Trophoblast cell (in vitro differentiated cells and primary cell): ENCODE results near the gene CEMP1.
"Not testable (repeated sequence)": the region's sequence is repeated elsewhere in the genome, so short reads cannot be mapped to it uniquely, and the experiment has no call there.

ENCODE experiments used
- DNase-seq, 2 donors: peaks; one replicate each; pipeline ENCODE4 v3.0.0-alpha.2; 2016
- H2AFZ ChIP-seq: 2 replicates; pipeline ENCODE4 v1.6.1; 2013; ENCODE audit warnings: low read length, moderate library complexity, mild to moderate bottlenecking; ENCODE audit not compliant: insufficient read depth, poor library complexity
- H2AK5ac ChIP-seq: 2 replicates; pipeline ENCODE4 v1.6.1; 2013; ENCODE audit warnings: mild to moderate bottlenecking, low read length
- H2BK120ac ChIP-seq: 2 replicates; pipeline ENCODE4 v1.6.1; 2013; ENCODE audit warnings: low read length, mild to moderate bottlenecking, moderate library complexity; ENCODE audit not compliant: insufficient read depth, poor library complexity
- H2BK12ac ChIP-seq: 2 replicates; pipeline ENCODE4 v1.6.1; 2013; ENCODE audit warnings: mild to moderate bottlenecking, low read length, moderate library complexity
- H2BK5ac ChIP-seq: 2 replicates; pipeline ENCODE4 v1.6.1; 2013; ENCODE audit warnings: low read length, low read depth, moderate library complexity, mild to moderate bottlenecking; ENCODE audit not compliant: poor library complexity
- H3K14ac ChIP-seq: 2 replicates; pipeline ENCODE4 v1.6.1; 2013; ENCODE audit warnings: mild to moderate bottlenecking, low read length
- H3K18ac ChIP-seq: 2 replicates; pipeline ENCODE4 v1.6.1; 2013; ENCODE audit warnings: mild to moderate bottlenecking, low read length
- H3K23ac ChIP-seq: 2 replicates; pipeline ENCODE4 v1.6.1; 2013; ENCODE audit warnings: low read length
- H3K27ac ChIP-seq: 2 replicates; pipeline ENCODE4 v1.5.1; 2013; ENCODE audit warnings: low read depth, mild to moderate bottlenecking, inconsistent platforms, low read length, moderate library complexity
- H3K27me3 ChIP-seq: 2 replicates; pipeline ENCODE4 v1.6.1; 2013; ENCODE audit warnings: inconsistent platforms, mild to moderate bottlenecking, low read length, moderate library complexity; ENCODE audit not compliant: insufficient read depth
- H3K36me3 ChIP-seq, 2 experiments: 1 replicate in 1 of 2; 2 replicates in 1 of 2; pipeline ENCODE4 v1.6.1; 2013; ENCODE audit warnings: low read length in 2 of 2, mild to moderate bottlenecking in 2 of 2, moderate library complexity in 1 of 2; ENCODE audit not compliant: insufficient read depth in 2 of 2, control insufficient read depth in 1 of 2
- H3K4ac ChIP-seq: 2 replicates; pipeline ENCODE4 v1.6.1; 2013; ENCODE audit warnings: low read depth, mild to moderate bottlenecking, low read length, moderate library complexity
- H3K4me1 ChIP-seq, 2 experiments: 1 replicate in 1 of 2; 2 replicates in 1 of 2; pipeline ENCODE4 v1.6.1; 2013; ENCODE audit warnings: low read length in 2 of 2, mild to moderate bottlenecking in 2 of 2, moderate library complexity in 1 of 2; ENCODE audit not compliant: insufficient read depth in 2 of 2, control insufficient read depth in 1 of 2
- H3K4me2 ChIP-seq: 2 replicates; pipeline ENCODE4 v1.6.1; 2013; ENCODE audit warnings: inconsistent platforms, mild to moderate bottlenecking, low read length, moderate library complexity
- H3K4me3 ChIP-seq: 2 replicates; pipeline ENCODE4 v1.5.1; 2013; ENCODE audit warnings: mild to moderate bottlenecking, low read depth, low read length, inconsistent platforms
- H3K79me1 ChIP-seq: one replicate; pipeline ENCODE4 v1.6.1; 2013; ENCODE audit warnings: low read length
- H3K79me2 ChIP-seq: 2 replicates; pipeline ENCODE4 v1.6.1; 2013; ENCODE audit warnings: low read length, mild to moderate bottlenecking; ENCODE audit not compliant: control insufficient read depth, insufficient read depth, poor library complexity
- H3K9ac ChIP-seq: 2 replicates; pipeline ENCODE4 v1.6.1; 2013; ENCODE audit warnings: mild to moderate bottlenecking, low read length
- H3K9me3 ChIP-seq: 2 replicates; pipeline ENCODE4 v1.6.1; 2013; ENCODE audit warnings: low read depth, mild to moderate bottlenecking, control low read depth, inconsistent platforms, low read length; ENCODE audit not compliant: insufficient read depth
- H4K12ac ChIP-seq: 2 replicates; pipeline ENCODE4 v1.6.1; 2013; ENCODE audit warnings: low read depth, mild to moderate bottlenecking, low read length, moderate library complexity
- H4K8ac ChIP-seq: 2 replicates; pipeline ENCODE4 v1.6.1; 2013; ENCODE audit warnings: low read depth, mild to moderate bottlenecking, low read length, moderate library complexity
- H4K91ac ChIP-seq: one replicate; pipeline ENCODE4 v1.6.1; 2013; ENCODE audit warnings: low read depth, mild to moderate bottlenecking, low read length, moderate library complexity
- WGBS: extraction: QIAGEN DNeasy Blood & Tissue Kit; methylation state at CpG from one replicate; pipeline ENCODE4 v1.1.7; 2013; ENCODE audit warnings: missing lambda C conversion rate; ENCODE audit not compliant: insufficient read length, insufficient coverage; ENCODE audit errors: extremely low coverage; 5-methylcytosine and 5-hydroxymethylcytosine counted together

The CEMP1 gene

GRCh38 chr16:2541409-2541808, 10.2 kb upstream of the CEMP1 start:
- H2AK5ac ChIP-seq, H4K12ac ChIP-seq, H3K27ac ChIP-seq, H2BK120ac ChIP-seq, H3K4me2 ChIP-seq, H3K4me3 ChIP-seq, H4K8ac ChIP-seq, H4K91ac ChIP-seq, H3K79me1 ChIP-seq, H3K4me1 ChIP-seq, H2BK5ac ChIP-seq, H3K9me3 ChIP-seq, H3K27me3 ChIP-seq, H3K18ac ChIP-seq, H3K23ac ChIP-seq, H2AFZ ChIP-seq, H3K9ac ChIP-seq, H2BK12ac ChIP-seq, H3K14ac ChIP-seq: not testable (repeated sequence)
- WGBS = no CpG with 5 or more reads among the region's 6 CpGs
- Histone ChIP-seq H3K79me2 (peaks cover 18% of the 10 kb centered on the region), H3K36me3 (peaks cover 6 to 14% of the 10 kb centered on the region in 2 experiments), H3K4ac (peak overlapping the region; percentile 13)
- peak; percentile 9 to 30 for DNase-seq

GRCh38 chr16:2540912-2541311, 9.7 kb upstream of the CEMP1 start:
- H3K9ac ChIP-seq, H2BK120ac ChIP-seq, H4K91ac ChIP-seq, H3K27me3 ChIP-seq, H4K8ac ChIP-seq, H3K4me2 ChIP-seq, H2AK5ac ChIP-seq, H3K14ac ChIP-seq, H2BK12ac ChIP-seq, H3K23ac ChIP-seq, H3K4me3 ChIP-seq, H2AFZ ChIP-seq, H3K9me3 ChIP-seq, H3K27ac ChIP-seq, H3K79me1 ChIP-seq, H3K4me1 ChIP-seq, H3K18ac ChIP-seq, H2BK5ac ChIP-seq, H4K12ac ChIP-seq: not testable (repeated sequence)
- WGBS = no CpG with 5 or more reads among the region's 4 CpGs
- peak overlapping the region; percentile 13 for H3K4ac ChIP-seq
- H3K79me2 ChIP-seq = peaks cover 16% of the 10 kb centered on the region
- DNase-seq = peak in 1 of 2 donors; percentile 0
- H3K36me3 ChIP-seq = peaks cover 6 to 13% of the 10 kb centered on the region in 2 experiments

GRCh38 chr16:2539845-2540458, 8.7 kb upstream of the CEMP1 start:
- H4K12ac ChIP-seq, H3K4me1 ChIP-seq, H3K36me3 ChIP-seq, H2BK120ac ChIP-seq, H4K8ac ChIP-seq, H2BK5ac ChIP-seq, H3K18ac ChIP-seq, H3K27ac ChIP-seq, H2AK5ac ChIP-seq, H3K14ac ChIP-seq, H3K9ac ChIP-seq, H2BK12ac ChIP-seq, H3K9me3 ChIP-seq, H2AFZ ChIP-seq, H3K4me3 ChIP-seq, H3K27me3 ChIP-seq, H3K23ac ChIP-seq, H4K91ac ChIP-seq, H3K4me2 ChIP-seq, H3K79me1 ChIP-seq: not testable (repeated sequence)
- peak; percentile 57 to 70 for DNase-seq
- Histone ChIP-seq H3K79me2 (peaks cover 14% of the 10 kb centered on the region), H3K4ac (peak overlapping the region; percentile 84)
- WGBS = no CpG with 5 or more reads among the region's 14 CpGs

- H2BK5ac ChIP-seq, H3K18ac ChIP-seq: not testable (repeated sequence)
- WGBS = no CpG with 5 or more reads among the region's 24 CpGs
Observed at GRCh38 chr16:2539192-2539844, 8.1 kb upstream of the CEMP1 start.

More at GRCh38 chr16:2539192-2539844, 8.1 kb upstream of the CEMP1 start:
- not testable (repeated sequence) for H3K4me2 ChIP-seq, H3K23ac ChIP-seq, H4K91ac ChIP-seq, H2BK12ac ChIP-seq, H2AK5ac ChIP-seq, H3K4me3 ChIP-seq, H3K9ac ChIP-seq, H3K14ac ChIP-seq, H3K79me1 ChIP-seq, H3K9me3 ChIP-seq, H2BK120ac ChIP-seq, H3K27me3 ChIP-seq, H3K36me3 ChIP-seq, H3K27ac ChIP-seq, H3K4me1 ChIP-seq, H4K12ac ChIP-seq, H2AFZ ChIP-seq, H4K8ac ChIP-seq
- H3K79me2 ChIP-seq = peaks cover 14% of the 10 kb centered on the region
- peak overlapping the region; percentile 74 for H3K4ac ChIP-seq
- peak; percentile 36 to 70 for DNase-seq
